ENCODE results near the gene TEDDM1. TPM values are rescaled to one million over a fixed set of nuclear protein-coding genes. Genes with fewer than 3 reads are reported as not detected.

Gene TEDDM1
- total RNA-seq, 1 experiment from 2014 or later: not detected

- CTCF ChIA-PET: no interaction called here
- Mint-ChIP-seq H3K4me1 (peaks cover 23% of the 10 kb centered on the region), H3K9me3 (peaks cover 31% of the 10 kb centered on the region), H3K27me3 (ENCODE audit: low read depth) (peaks cover 4% of the 10 kb centered on the region), H3K4me3 (no peak overlapping the region), H3K36me3 (peaks cover 12% of the 10 kb centered on the region), H3K27ac (no peak overlapping the region)
- ATAC-seq: no peak
- DNase-seq (ENCODE audit: low spot score): no peak
- TF ChIP-seq STAT6 (CRISPR knock-in tag; conservative IDR thresholded peaks at IDR 0.05; ENCODE audit: low read depth) (no peak), ESRRA (CRISPR knock-in tag; IDR thresholded peaks at IDR 0.05; ENCODE audit: borderline replicate concordance) (no peak), CREM (CRISPR knock-in tag; IDR thresholded peaks at IDR 0.05) (no peak), ATF1 (CRISPR knock-in tag; IDR thresholded peaks at IDR 0.05) (no peak), ZBTB43 (CRISPR knock-in tag; IDR thresholded peaks at IDR 0.05) (no peak), SOX15 (CRISPR knock-in tag; IDR thresholded peaks at IDR 0.05) (no peak), NFE2L1 (CRISPR knock-in tag; IDR thresholded peaks at IDR 0.05) (no peak), ELF4 (CRISPR knock-in tag; IDR thresholded peaks at IDR 0.05; ENCODE audit: low read depth) (no peak)
- POLR2A ChIA-PET: no interaction called here
Observed at GRCh38 chr1:182442333-182442732, 41.9 kb upstream of the TEDDM1 start.

GRCh38 chr1:182441719-182442118 lies 41.3 kb upstream of the TEDDM1 start:
- peaks cover 33% of the 10 kb centered on the region for H3K9me3 Mint-ChIP-seq
- peaks cover 23% of the 10 kb centered on the region for H3K4me1 Mint-ChIP-seq
- ATAC-seq: no peak
- TF ChIP-seq SOX15 (CRISPR knock-in tag; IDR thresholded peaks at IDR 0.05): no peak
- TF ChIP-seq ARID4B (CRISPR knock-in tag; IDR thresholded peaks at IDR 0.05; ENCODE audit: borderline replicate concordance): no peak
- no peak for TF ChIP-seq ZNF263 (CRISPR knock-in tag; IDR thresholded peaks at IDR 0.05; ENCODE audit: low read depth)
- no peak for TF ChIP-seq ZNF232 (CRISPR knock-in tag; IDR thresholded peaks at IDR 0.05)
- no peak overlapping the region for H3K27ac Mint-ChIP-seq
- ChIA-PET POLR2A (no interaction called here), CTCF (no interaction called here)
- H3K36me3 Mint-ChIP-seq: peaks cover 12% of the 10 kb centered on the region
- H3K4me3 Mint-ChIP-seq: no peak overlapping the region
- peaks cover 3% of the 10 kb centered on the region for H3K27me3 Mint-ChIP-seq (ENCODE audit: low read depth)
- no peak for DNase-seq (ENCODE audit: low spot score)

- ATAC-seq: no peak
- POLR2A ChIA-PET: no interaction called here
Observed at GRCh38 chr1:182438326-182438725, 37.9 kb upstream of the TEDDM1 start.

More at GRCh38 chr1:182438326-182438725, 37.9 kb upstream of the TEDDM1 start:
- H3K36me3 Mint-ChIP-seq: peaks cover 12% of the 10 kb centered on the region
- CTCF ChIA-PET: interaction anchor here (1.3 kb wide), 1 partner anchor 357 kb away, joined by 3 read pairs; no protein-coding TSS in a partner anchor
- no peak for DNase-seq (ENCODE audit: low spot score)
- H3K9me3 Mint-ChIP-seq: peaks cover 33% of the 10 kb centered on the region
- no peak overlapping the region for H3K4me3 Mint-ChIP-seq
- H3K4me1 Mint-ChIP-seq: no peaks in the 10 kb centered on the region
- H3K27me3 Mint-ChIP-seq (ENCODE audit: low read depth): peaks cover 3% of the 10 kb centered on the region
- H3K27ac Mint-ChIP-seq: no peak overlapping the region
- TF ChIP-seq AR (CRISPR knock-in tag; IDR thresholded peaks at IDR 0.05) (no peak), IRF2 (CRISPR knock-in tag; IDR thresholded peaks at IDR 0.05; ENCODE audit: borderline replicate concordance, low read depth) (no peak), NFYB (CRISPR knock-in tag; conservative IDR thresholded peaks at IDR 0.05; ENCODE audit: low read depth) (no peak), PRDM15 (CRISPR knock-in tag; IDR thresholded peaks at IDR 0.05) (no peak), ZNF423 (CRISPR knock-in tag; IDR thresholded peaks at IDR 0.05) (no peak)

All from WTC11 (cell line).